NCI-H146 treated with DMSO at 0.1 percent for 48 hours (cell line): ENCODE data around the gene S100A1.
"Not testable (repeated sequence)": the region's sequence is repeated elsewhere in the genome, so short reads cannot be mapped to it uniquely, and the experiment has no call there.

Experiments used
- DNase-seq: peaks from one replicate; lab custom pipeline; 2025; ENCODE audit not compliant: unreplicated experiment; lab: John Stamatoyannopoulos, UW

The S100A1 gene

DNA sequence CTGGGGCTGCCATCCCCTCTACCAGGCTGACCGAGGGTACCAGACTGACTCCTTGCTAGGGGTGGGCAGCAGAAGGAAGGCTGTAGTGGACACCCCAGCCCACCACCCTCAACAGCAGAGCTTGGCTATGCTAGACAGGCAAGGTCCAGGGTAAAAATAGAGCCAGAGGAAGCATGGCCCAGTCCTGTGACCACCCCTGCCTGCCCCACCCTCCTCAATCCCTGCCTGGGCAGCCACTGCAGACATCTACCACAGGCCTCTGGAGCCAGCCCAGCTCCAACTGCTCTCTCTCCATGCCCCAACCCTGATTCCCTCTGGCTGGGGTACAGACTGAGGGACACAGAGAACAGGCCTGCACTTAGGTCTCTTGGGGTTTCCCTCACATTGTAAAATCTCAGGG, 1.7 kb downstream of the S100A1 start:
- DNase-seq, result no peak

DNA sequence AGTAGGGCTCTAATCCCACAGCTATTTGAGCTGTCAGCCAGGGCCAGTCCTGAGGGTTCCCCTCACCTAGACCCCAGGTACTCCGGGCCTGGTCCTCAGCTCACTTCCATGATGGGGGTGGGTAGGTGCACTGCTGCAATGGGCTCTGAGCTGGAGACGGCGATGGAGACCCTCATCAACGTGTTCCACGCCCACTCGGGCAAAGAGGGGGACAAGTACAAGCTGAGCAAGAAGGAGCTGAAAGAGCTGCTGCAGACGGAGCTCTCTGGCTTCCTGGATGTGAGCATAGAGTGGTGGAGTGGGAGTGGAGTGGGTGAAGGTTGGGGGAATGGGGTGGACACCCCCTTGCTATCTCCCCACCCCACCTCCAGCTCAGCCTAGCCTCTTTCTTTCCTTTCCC, 2.1 kb downstream of the S100A1 start:
- DNase-seq, result no peak

GRCh38 chr1:153631047-153632022, 3.1 kb downstream of the S100A1 start:
- no peak for DNase-seq

DNA sequence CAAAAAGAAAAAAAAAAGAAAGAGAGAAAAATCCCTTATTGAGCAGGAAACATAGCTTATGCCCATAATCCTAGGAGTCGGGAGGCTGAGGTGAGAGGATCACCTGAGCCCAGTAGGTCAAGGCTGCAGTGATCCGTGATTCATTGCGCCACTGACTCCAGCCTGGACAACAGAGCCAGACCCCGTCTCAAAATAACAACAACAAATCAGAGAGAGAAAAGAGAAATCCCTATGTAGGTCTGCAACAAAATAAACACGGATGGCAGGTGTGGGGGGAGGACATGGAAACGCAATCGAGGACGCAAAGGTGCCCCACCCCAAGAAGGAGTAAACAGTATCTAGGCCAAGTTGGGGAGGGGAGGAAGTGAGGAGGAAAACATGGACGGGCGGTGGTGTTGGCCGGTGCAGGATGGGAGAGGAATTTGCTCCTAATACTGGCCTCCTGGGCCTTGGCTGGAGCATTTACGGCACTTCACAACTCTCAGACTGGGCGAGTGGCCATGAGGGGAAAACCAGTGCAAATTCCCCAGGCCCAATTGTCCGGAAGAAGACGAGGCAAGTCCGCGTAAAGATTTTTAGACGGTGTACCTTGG, 5.0 kb downstream of the S100A1 start:
- DNase-seq, result peak; percentile 27

- DNase-seq, result peak; percentile 90
Observed at GRCh38 chr1:153633754-153634665, 5.8 kb downstream of the S100A1 start, which contains the start of gene CHTOP. Gene CHTOP (plus strand): TSS chr1:153634066. CDS start chr1:153636589, 2,523 bp downstream.

- DNase-seq, result no peak
Observed at GRCh38 chr1:153635872-153636271, 7.6 kb downstream of the S100A1 start.

DNA sequence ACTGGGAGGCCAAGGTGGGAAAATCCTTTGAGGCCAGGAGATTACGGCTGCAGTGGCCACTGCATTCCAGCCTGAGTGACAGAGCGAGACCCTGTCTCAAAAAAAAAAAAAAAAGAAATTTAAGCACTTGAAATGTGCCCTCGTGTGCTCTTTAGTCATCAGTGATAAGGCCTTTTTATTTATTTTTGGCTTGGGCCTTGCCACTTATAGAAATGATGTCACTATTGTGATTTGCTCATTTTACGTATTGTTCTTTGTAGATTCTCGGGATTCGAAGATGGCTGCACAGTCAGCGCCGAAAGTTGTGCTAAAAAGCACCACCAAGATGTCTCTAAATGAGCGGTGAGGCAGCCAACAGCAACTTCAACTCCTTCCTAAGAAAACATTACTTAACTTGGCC, 8.1 kb downstream of the S100A1 start:
- no peak for DNase-seq

- DNase-seq, result no peak
Observed at GRCh38 chr1:153638261-153638660, 10.0 kb downstream of the S100A1 start.

DNA sequence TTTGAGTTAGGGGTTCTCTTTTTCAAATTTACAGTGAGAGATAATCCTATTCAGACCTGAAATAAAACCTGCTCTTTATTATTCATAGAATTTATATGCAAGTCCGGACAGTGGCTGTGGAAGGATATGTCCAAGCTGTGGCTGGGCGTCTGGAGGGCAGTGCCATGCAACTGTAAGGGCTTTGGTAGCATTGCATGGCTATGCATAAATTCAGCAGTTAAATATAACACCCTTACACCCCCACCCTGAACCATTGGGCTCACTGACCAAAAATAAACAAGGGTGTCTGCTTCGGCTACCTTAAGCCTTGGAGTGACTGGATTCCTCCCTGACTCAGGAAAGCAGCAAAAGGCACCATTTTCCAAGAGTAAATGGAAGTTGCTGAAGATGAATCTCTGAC, 11.0 kb downstream of the S100A1 start:
- no peak for DNase-seq

- DNase-seq, result not testable (repeated sequence)
Observed at GRCh38 chr1:153640213-153640612, 12.0 kb downstream of the S100A1 start.

GRCh38 chr1:153640861-153641260, 12.6 kb downstream of the S100A1 start:
- DNase-seq, result no peak

DNA sequence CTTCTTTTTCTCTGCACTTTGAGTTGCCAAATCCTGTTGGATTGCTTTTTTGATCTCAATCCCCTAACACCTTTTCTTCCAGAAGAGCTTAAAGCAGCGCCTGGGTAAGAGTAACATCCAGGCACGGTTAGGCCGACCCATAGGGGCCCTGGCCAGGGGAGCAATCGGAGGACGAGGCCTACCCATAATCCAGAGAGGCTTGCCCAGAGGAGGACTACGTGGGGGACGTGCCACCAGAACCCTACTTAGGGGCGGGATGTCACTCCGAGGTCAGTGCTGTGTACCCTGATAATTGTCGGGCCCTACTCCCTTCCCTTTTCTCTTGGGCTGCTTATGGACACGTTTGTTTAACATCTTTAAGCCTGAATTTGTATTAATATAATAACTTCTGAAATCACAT, 13.9 kb downstream of the S100A1 start:
- DNase-seq, result no peak

DNA sequence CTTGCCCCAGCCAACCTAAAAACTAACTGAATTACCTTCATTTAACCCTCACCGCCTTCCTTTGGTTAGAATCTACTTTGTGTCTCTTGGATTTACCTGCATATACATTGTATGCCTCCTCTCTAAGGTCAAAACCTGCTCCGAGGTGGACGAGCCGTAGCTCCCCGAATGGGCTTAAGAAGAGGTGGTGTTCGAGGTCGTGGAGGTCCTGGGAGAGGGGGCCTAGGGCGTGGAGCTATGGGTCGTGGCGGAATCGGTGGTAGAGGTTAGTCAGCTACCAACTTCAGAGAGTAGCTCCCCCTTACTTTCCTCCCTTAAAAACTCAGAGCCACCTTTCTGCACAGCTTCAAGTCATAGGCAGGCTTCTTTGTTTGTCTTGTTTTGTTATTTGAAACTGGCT, 14.9 kb downstream of the S100A1 start:
- no peak for DNase-seq

DNA sequence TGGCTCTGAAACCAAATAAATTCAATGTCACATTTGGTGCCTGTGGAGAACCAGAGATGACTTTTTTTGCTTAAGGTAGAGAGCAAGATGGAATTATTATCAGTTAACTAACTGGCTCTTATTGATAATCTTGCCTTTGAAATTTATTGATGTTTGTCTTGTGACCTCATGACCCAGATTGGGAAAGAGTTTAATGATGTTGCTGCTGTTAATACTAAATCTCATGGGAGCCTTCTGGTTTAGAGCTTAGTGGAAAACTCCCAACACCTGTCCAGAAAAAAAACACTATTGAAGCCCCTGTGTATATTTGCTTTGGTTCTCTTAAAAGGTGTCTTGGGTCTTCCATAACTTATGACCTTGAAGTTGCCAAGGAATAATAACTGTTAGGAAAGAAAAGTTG, 15.6 kb downstream of the S100A1 start:
- DNase-seq, result no peak

GRCh38 chr1:153646672-153647345, 18.6 kb downstream of the S100A1 start:
- DNase-seq, result no peak

DNA sequence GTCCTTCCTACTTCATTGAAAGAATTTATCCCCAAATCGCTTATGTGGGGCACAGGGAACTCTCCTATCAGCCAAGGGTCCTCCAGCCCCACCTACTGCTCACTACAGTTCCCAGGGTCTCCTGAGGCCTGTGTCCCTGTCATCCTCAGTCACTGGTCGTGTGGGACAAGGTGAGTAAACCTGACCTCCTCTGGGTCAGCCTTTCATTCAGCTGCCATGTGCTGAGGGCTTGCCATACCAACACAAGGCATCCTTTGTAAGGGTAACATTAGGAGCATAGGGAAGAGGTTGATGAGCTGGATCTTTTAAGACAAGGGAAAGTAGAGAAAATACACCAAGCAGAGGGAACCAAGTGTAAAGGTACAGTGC, 19.1 kb downstream of the S100A1 start:
- no peak for DNase-seq

DNA sequence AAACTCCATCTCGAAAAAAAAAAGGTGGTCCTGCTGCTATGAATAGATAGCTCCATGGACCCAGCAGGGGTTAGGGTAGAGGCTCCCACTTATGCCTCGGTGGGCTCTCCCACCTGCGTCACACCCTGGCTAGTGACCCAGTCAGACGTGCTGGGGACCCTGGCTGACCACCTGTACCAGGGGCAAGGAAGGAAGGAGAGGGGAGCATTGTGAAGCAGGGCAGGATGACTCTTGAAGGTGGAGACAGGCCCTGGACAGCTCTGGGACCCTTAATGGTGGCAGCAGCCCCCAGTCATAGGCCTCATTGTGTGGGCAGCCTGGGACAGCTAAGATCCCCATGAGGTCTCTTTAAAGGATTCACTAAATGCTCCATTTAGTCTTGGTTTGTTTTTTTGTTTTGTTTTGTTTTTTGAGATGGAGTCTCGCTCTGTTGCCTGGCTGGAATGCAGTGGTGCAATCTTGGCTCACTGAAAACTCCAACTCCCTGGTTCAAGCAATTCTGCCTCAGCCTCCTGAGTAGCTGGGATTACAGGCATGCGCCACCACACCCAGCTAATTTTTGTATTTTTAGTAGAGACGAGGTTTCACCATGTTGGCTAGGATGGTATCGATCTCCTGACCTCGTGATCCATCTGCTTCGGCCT, 19.9 kb downstream of the S100A1 start:
- no peak for DNase-seq

GRCh38 chr1:153649137-153649862, 21.1 kb downstream of the S100A1 start:
- no peak for DNase-seq

DNA sequence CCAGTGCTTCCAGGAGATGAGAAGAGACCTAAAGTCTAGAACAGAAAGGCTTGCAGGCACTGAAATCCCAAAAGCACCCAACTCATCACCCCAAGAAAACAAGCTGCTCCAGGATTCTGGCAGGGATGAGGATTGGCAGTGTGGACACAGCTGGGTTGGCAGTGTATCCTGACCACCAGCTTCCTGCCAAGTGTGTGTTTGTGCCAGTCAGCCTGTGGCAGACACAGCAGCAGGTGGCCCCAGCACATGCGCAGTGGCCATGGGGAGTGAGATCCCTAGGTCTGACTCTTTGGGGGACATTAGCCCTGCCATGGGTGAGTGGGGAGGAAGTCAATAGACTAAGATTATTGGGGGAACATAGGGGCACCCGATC, 21.6 kb downstream of the S100A1 start:
- DNase-seq, result no peak

GRCh38 chr1:153651771-153652170, 23.5 kb downstream of the S100A1 start:
- no peak for DNase-seq
